ENCODE measurements around the gene EFEMP2.

EFEMP2 gene

GRCh38 chr11:65854161-65854592, 18.4 kb downstream of the EFEMP2 start:
- TF ChIP-seq CTCF (IDR thresholded peaks at IDR 0.05) (no peak), ZFX (IDR thresholded peaks at IDR 0.05; ENCODE audit: borderline replicate concordance) (no peak)

GRCh38 chr11:65853246-65853979, 19.2 kb downstream of the EFEMP2 start:
- H3K27ac ChIP-seq: peak overlapping the region; percentile 4; the same call in 1 of the 2 replicates
- TF ChIP-seq ZFX (IDR thresholded peaks at IDR 0.05; ENCODE audit: borderline replicate concordance) (no peak), CTCF (IDR thresholded peaks at IDR 0.05) (no peak)

More at GRCh38 chr11:65854161-65854592, 18.4 kb downstream of the EFEMP2 start:
- peak overlapping the region; percentile 99; the same call in 1 of the 2 replicates for H3K27ac ChIP-seq

GRCh38 chr11:65852508-65853245, 19.9 kb downstream of the EFEMP2 start:
- H3K27ac ChIP-seq: 0 out of 2 replicates have a peak overlapping the region, but pooled peaks have one; percentile 4
- TF ChIP-seq ZFX (IDR thresholded peaks at IDR 0.05; ENCODE audit: borderline replicate concordance) (no peak), CTCF (IDR thresholded peaks at IDR 0.05) (no peak; the same call in 1 of the 2 replicates)

- TF ChIP-seq CTCF (IDR thresholded peaks at IDR 0.05): no peak
- no peak for TF ChIP-seq ZFX (IDR thresholded peaks at IDR 0.05; ENCODE audit: borderline replicate concordance)
- H3K27ac ChIP-seq: 0 out of 2 replicates have a peak overlapping the region, but pooled peaks have one; percentile 4
Measured at GRCh38 chr11:65851811-65852507, 20.6 kb downstream of the EFEMP2 start.

- H3K27ac ChIP-seq: no peak overlapping the region; the same call in 1 of the 2 replicates
- TF ChIP-seq ZFX (IDR thresholded peaks at IDR 0.05; ENCODE audit: borderline replicate concordance) (no peak), CTCF (IDR thresholded peaks at IDR 0.05) (peak; percentile 61)
Measured at GRCh38 chr11:65851083-65851579, 21.5 kb downstream of the EFEMP2 start.

- H3K27ac ChIP-seq: no peak overlapping the region
- TF ChIP-seq CTCF (IDR thresholded peaks at IDR 0.05) (no peak), ZFX (IDR thresholded peaks at IDR 0.05; ENCODE audit: borderline replicate concordance) (no peak)
Measured at GRCh38 chr11:65850217-65851082, 22.1 kb downstream of the EFEMP2 start.

Data from 22Rv1 (cell line).